Neuronal stem cell (in vitro differentiated cells): ENCODE data around the gene ACSF3.
A peak's percentile ranks its signal among the peaks of the same experiment; 100 is the strongest.

Experiments
- DNase-seq: peaks from one replicate; pipeline ENCODE4 v3.0.0-alpha.2; 2013; ENCODE audit warnings: low spot score
- H2AFZ ChIP-seq: one replicate; pipeline ENCODE4 v1.6.1; 2013; ENCODE audit warnings: mild to moderate bottlenecking, low read length, inconsistent platforms
- H2AK5ac ChIP-seq: 2 replicates; pipeline ENCODE4 v1.6.1; 2013; ENCODE audit warnings: low read depth, mild to moderate bottlenecking, inconsistent platforms, low read length, moderate library complexity, mixed read lengths
- H2BK120ac ChIP-seq: 2 replicates; pipeline ENCODE4 v1.6.1; 2013; ENCODE audit warnings: low read depth, mild to moderate bottlenecking, inconsistent platforms, low read length, moderate library complexity, mixed read lengths
- H2BK12ac ChIP-seq: one replicate; pipeline ENCODE4 v1.6.1; 2013; ENCODE audit warnings: low read length, inconsistent platforms
- H2BK15ac ChIP-seq: 2 replicates; pipeline ENCODE4 v1.6.1; 2013; ENCODE audit warnings: mild to moderate bottlenecking, low read length, inconsistent platforms, mixed read lengths
- H2BK5ac ChIP-seq: one replicate; pipeline ENCODE4 v1.6.1; 2013; ENCODE audit warnings: inconsistent platforms, mild to moderate bottlenecking, low read length, moderate library complexity
- H3K14ac ChIP-seq: one replicate; pipeline ENCODE4 v1.6.1; 2013; ENCODE audit warnings: low read length, inconsistent platforms
- H3K18ac ChIP-seq: 2 replicates; pipeline ENCODE4 v1.6.1; 2013; ENCODE audit warnings: low read length, inconsistent platforms
- H3K23ac ChIP-seq: 2 replicates; pipeline ENCODE4 v1.6.1; 2013; ENCODE audit warnings: low read depth, mild to moderate bottlenecking, mixed read lengths, low read length, inconsistent platforms; ENCODE audit not compliant: poor library complexity
- H3K27ac ChIP-seq: replicated peaks from 3 replicates; pipeline ENCODE4 v1.5.1; 2013; ENCODE audit warnings: low read length, inconsistent platforms
- H3K27me3 ChIP-seq, 3 experiments: 2 replicates each; pipeline ENCODE4 v1.6.1; 2013; ENCODE audit warnings: low read length in 3 of 3, mild to moderate bottlenecking in 2 of 3, inconsistent platforms in 1 of 3, low read depth in 1 of 3, mixed read lengths in 1 of 3, moderate library complexity in 1 of 3; ENCODE audit not compliant: control insufficient read depth in 3 of 3, insufficient read depth in 3 of 3
- H3K36me3 ChIP-seq, 2 donors: replicated peaks in 1 of 2; 2 replicates each; pipeline ENCODE4 v1.6.1; 2013; ENCODE audit warnings: low read length in 2 of 2; ENCODE audit not compliant: control insufficient read depth in 2 of 2, insufficient read depth in 2 of 2
- H3K4ac ChIP-seq: 2 replicates; pipeline ENCODE4 v1.6.1; 2013; ENCODE audit warnings: inconsistent platforms, mild to moderate bottlenecking, low read length, moderate library complexity
- H3K4me1 ChIP-seq, 2 donors: 1 replicate in 1 of 2; 2 replicates in 1 of 2; pipeline ENCODE4 v1.6.1; 2013; ENCODE audit warnings: low read length in 2 of 2, low read depth in 1 of 2; ENCODE audit not compliant: control insufficient read depth in 2 of 2, insufficient read depth in 1 of 2
- H3K4me2 ChIP-seq: one replicate; pipeline ENCODE4 v1.6.1; 2013; ENCODE audit warnings: mild to moderate bottlenecking, low read length, inconsistent platforms; ENCODE audit not compliant: insufficient read depth, poor library complexity, severe bottlenecking
- H3K4me3 ChIP-seq, 2 donors: 2 replicates each; pipeline ENCODE4 v1.5.1; 2013; ENCODE audit warnings: low read length in 2 of 2, mild to moderate bottlenecking in 2 of 2, inconsistent platforms in 1 of 2, moderate library complexity in 1 of 2
- H3K79me1 ChIP-seq: one replicate; pipeline ENCODE4 v1.6.1; 2013; ENCODE audit warnings: low read depth, mild to moderate bottlenecking, inconsistent platforms, low read length, moderate library complexity
- H3K9ac ChIP-seq: one replicate; pipeline ENCODE4 v1.6.1; 2013; ENCODE audit warnings: mild to moderate bottlenecking, low read depth, low read length, inconsistent platforms; ENCODE audit not compliant: poor library complexity
- H3K9me3 ChIP-seq, 2 donors: replicated peaks in 1 of 2; 2 replicates each; pipeline versions ENCODE3 to v1.6.1; 2013; ENCODE audit warnings: low read length in 2 of 2, mild to moderate bottlenecking in 2 of 2, inconsistent platforms in 1 of 2, low read depth in 1 of 2, mixed read lengths in 1 of 2, moderate library complexity in 1 of 2; ENCODE audit not compliant: control insufficient read depth in 2 of 2, insufficient read depth in 1 of 2
- H4K8ac ChIP-seq: one replicate; pipeline ENCODE4 v1.6.1; 2013; ENCODE audit warnings: low read depth, mild to moderate bottlenecking, inconsistent platforms, low read length, moderate library complexity
- H4K91ac ChIP-seq: one replicate; pipeline ENCODE4 v1.6.1; 2013; ENCODE audit warnings: low read length, low read depth, mild to moderate bottlenecking, inconsistent platforms; ENCODE audit not compliant: poor library complexity
- WGBS, 2 donors: extraction: QIAGEN DNeasy Blood & Tissue Kit; methylation state at CpG; one replicate each; pipeline ENCODE4 v1.1.7; 2013; ENCODE audit warnings: missing lambda C conversion rate in 2 of 2, mixed read lengths in 1 of 2; ENCODE audit not compliant: insufficient read length in 2 of 2, insufficient replicate concordance in 1 of 2; ENCODE audit errors: extremely low coverage in 2 of 2; 5-methylcytosine and 5-hydroxymethylcytosine counted together

ACSF3 gene

DNA sequence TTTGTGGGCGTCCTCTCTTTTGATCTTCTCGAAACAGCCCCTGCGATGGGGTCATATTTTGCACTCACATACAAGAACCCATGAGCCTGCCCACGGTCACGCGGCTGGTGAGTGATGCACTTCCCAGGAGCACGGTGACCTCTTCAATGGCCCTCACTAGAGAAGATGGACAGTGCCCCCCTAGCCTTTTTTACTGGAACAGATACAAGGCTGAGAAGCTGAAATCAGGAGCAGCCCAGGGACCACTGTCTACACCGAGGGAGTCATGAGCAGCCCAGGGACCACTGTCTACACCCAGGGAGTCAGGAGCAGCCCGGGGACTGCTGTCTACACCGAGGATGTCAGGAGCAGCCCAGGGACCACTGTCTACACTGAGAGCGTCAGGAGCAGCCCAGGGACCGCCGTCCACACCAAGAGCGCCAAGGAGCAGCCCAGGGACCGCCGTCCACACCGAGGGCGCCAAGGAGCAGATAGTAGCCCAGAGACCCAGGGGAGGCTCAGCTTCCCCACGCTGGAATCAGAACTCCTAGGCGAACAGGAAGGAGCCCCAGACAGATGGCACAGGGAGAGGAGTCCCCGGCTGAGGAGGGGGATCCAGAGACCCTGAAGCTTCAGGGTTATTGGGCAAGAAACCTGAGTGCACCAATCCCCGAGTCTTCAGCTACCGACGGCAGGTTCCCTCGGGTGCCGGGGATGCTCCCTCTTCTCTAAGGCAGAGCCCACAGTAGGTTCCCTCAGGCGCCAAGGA is 23.7 kb downstream of the ACSF3 start:
- no CpG with 5 or more reads among the region's 27 CpGs for WGBS, 2 donors
- no peaks in the 10 kb centered on the region for H3K9me3 ChIP-seq
- no peak for DNase-seq
- H4K8ac ChIP-seq = no peak overlapping the region
- H3K23ac ChIP-seq = no peak overlapping the region
- peaks cover 10% of the 10 kb centered on the region for H3K79me1 ChIP-seq
- no peak overlapping the region for H3K4me2 ChIP-seq
- no peaks in the 10 kb centered on the region for H3K27me3 ChIP-seq
- H3K4me1 ChIP-seq = peaks cover 6 to 16% of the 10 kb centered on the region in 2 donors
- no peak overlapping the region for H4K91ac ChIP-seq
- H3K4me3 ChIP-seq = no peak overlapping the region
- peaks cover 43 to 70% of the 10 kb centered on the region in 2 donors for H3K36me3 ChIP-seq
- no peak overlapping the region for H3K9ac ChIP-seq
- no peak overlapping the region for H2AFZ ChIP-seq
- H2BK120ac ChIP-seq = no peak overlapping the region
- peak overlapping the region; percentile 39 for H2BK5ac ChIP-seq
- H2BK12ac ChIP-seq = no peak overlapping the region
- no peak overlapping the region for H3K27ac ChIP-seq
- H2BK15ac ChIP-seq = no peak overlapping the region
- H2AK5ac ChIP-seq = no peak overlapping the region
- H3K18ac ChIP-seq = no peak overlapping the region
- H3K4ac ChIP-seq = no peak overlapping the region
- H3K14ac ChIP-seq = no peak overlapping the region

DNA sequence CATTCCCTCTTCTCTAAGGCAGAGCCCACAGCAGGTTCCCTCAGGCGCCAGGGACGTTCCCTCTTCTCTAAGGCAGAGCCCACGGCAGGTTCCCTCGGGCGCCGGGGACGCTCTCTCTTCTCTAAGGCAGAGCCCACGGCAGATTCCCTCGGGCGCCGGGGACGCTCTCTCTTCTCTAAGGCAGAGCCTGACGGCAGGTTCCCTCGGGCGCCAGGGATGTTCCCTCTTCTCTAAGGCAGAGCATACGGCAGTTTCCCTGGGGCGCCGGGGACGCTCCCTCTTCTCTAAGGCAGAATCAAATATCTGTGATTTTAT is 24.3 kb downstream of the ACSF3 start:
- Histone ChIP-seq H3K27ac (no peak overlapping the region), H3K9me3 (no peaks in the 10 kb centered on the region), H3K23ac (no peak overlapping the region), H3K79me1 (peaks cover 8% of the 10 kb centered on the region), H3K9ac (no peak overlapping the region), H3K18ac (no peak overlapping the region), H2BK5ac (no peak overlapping the region), H2AK5ac (no peak overlapping the region), H3K27me3 (no peaks in the 10 kb centered on the region), H3K14ac (no peak overlapping the region), H3K4me2 (no peak overlapping the region), H4K91ac (no peak overlapping the region), H3K4me3 (no peak overlapping the region), H2BK120ac (no peak overlapping the region), H2BK15ac (no peak overlapping the region), H3K4ac (no peak overlapping the region), H4K8ac (no peak overlapping the region), H3K36me3 (peaks cover 37 to 70% of the 10 kb centered on the region in 2 donors), H3K4me1 (peaks cover 6 to 16% of the 10 kb centered on the region in 2 donors), H2AFZ (no peak overlapping the region), H2BK12ac (no peak overlapping the region)
- DNase-seq = no peak
- WGBS, 2 donors = no CpG with 5 or more reads among the region's 19 CpGs

DNA sequence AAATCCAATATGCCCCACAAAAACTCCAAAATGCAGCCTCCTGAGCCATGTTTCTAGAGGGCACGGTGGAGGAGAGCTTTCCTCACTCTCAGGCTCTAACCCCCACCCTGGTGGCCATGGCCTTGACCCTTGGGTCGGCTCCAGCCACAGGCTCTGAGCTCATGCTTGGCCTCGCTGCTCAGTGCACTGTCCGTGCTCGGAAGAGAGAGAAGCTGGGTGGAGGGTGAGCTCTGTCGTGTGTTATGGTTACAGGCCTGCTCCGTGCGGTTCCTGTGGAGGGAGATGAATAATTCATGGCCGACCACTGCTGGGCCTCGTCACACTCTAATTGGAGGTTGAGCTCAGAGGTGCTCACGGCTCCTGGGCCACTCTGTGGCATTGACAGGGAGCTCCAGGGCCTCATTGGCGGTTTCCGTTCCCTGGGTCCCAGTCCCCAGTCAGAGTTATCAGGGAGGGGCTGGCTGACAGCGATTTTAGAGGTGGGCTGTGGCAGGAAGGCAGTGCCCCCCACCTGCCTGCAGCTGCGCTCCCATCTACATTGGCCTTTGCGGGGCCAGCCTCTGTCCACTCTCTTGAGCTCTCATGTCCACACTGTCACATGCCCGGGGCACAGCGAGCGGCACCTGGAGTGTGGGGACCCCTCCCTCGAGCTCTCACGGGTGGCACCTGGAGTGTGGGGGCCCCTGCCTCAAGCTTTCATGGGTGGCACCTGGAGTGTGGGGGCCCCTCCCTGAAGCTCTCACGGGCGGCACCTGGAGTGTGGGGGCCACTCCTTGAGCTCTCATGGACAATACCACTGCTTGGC is 24.9 kb downstream of the ACSF3 start:
- H3K27me3 ChIP-seq = no peaks in the 10 kb centered on the region
- peak overlapping the region; percentile 3 for H4K8ac ChIP-seq
- no peak overlapping the region for H3K18ac ChIP-seq
- H3K4me3 ChIP-seq = no peak overlapping the region
- peaks cover 6% of the 10 kb centered on the region for H3K79me1 ChIP-seq
- no peak overlapping the region for H3K9ac ChIP-seq
- H2BK120ac ChIP-seq = no peak overlapping the region
- H3K4ac ChIP-seq = no peak overlapping the region
- H2AFZ ChIP-seq = no peak overlapping the region
- no peak overlapping the region for H3K4me2 ChIP-seq
- H2BK5ac ChIP-seq = peak overlapping the region; percentile 60
- H3K36me3 ChIP-seq = peaks cover 34 to 70% of the 10 kb centered on the region in 2 donors
- H3K27ac ChIP-seq = no peak overlapping the region
- H3K23ac ChIP-seq = no peak overlapping the region
- H4K91ac ChIP-seq = no peak overlapping the region
- H3K9me3 ChIP-seq = no peaks in the 10 kb centered on the region
- no peak overlapping the region for H3K14ac ChIP-seq
- H2BK12ac ChIP-seq = no peak overlapping the region
- DNase-seq = no peak
- peaks cover 6 to 15% of the 10 kb centered on the region in 2 donors for H3K4me1 ChIP-seq
- H2AK5ac ChIP-seq = no peak overlapping the region
- H2BK15ac ChIP-seq = no peak overlapping the region
- no CpG with 5 or more reads among the region's 23 CpGs for WGBS, 2 donors

GRCh38 chr16:89119166-89119621 is 25.5 kb downstream of the ACSF3 start:
- Histone ChIP-seq H3K27me3 (no peaks in the 10 kb centered on the region), H3K36me3 (peaks cover 39 to 70% of the 10 kb centered on the region in 2 donors), H3K27ac (no peak overlapping the region), H3K9me3 (peaks cover 0 to 4% of the 10 kb centered on the region in 2 donors), H2AK5ac (no peak overlapping the region), H4K8ac (peak overlapping the region; percentile 82), H3K14ac (no peak overlapping the region), H3K18ac (no peak overlapping the region), H2BK15ac (no peak overlapping the region), H2BK5ac (no peak overlapping the region), H3K4me3 (no peak overlapping the region), H3K4ac (no peak overlapping the region), H3K4me1 (peaks cover 6 to 10% of the 10 kb centered on the region in 2 donors), H4K91ac (no peak overlapping the region), H3K79me1 (peaks cover 6% of the 10 kb centered on the region), H2BK120ac (no peak overlapping the region), H3K23ac (no peak overlapping the region), H3K4me2 (no peak overlapping the region), H3K9ac (no peak overlapping the region), H2AFZ (no peak overlapping the region), H2BK12ac (no peak overlapping the region)
- DNase-seq = no peak
- WGBS, 2 donors = no CpG with 5 or more reads among the region's 24 CpGs
